HEK293T (cell line): ENCODE results near the gene TMEM185B.

Source experiments
- CTCF ChIA-PET: fragments of 350-600 bp; formaldehyde crosslinking; extraction: SDS; loops from one replicate; lab custom pipeline; 2021; ENCODE audit warnings: antibody characterized with exemption, inconsistent platforms; lab: Yijun Ruan, JAX
- POLR2A ChIA-PET: fragments of 350-600 bp; formaldehyde crosslinking; extraction: SDS; loops from one replicate; lab custom pipeline; 2020; ENCODE audit warnings: antibody characterized with exemption, inconsistent platforms; lab: Yijun Ruan, JAX
- DNase-seq: peaks from one replicate; pipeline ENCODE4 v3.0.0; 2012; ENCODE audit warnings: mixed read lengths; ENCODE audit errors: extremely low spot score
- ARNT ChIP-seq: fragments of 450-650 bp; IDR thresholded peaks from 2 replicates; pipeline ENCODE4 v1.6.1; 2017; ENCODE audit warnings: mild to moderate bottlenecking
- BHLHE40 ChIP-seq: fragments of 450-650 bp; IDR thresholded peaks from 2 replicates; pipeline ENCODE4 v1.6.1; 2016; ENCODE audit warnings: mild to moderate bottlenecking, moderate library complexity, borderline replicate concordance
- CTBP1 ChIP-seq: fragments of 450-650 bp; IDR thresholded peaks from 2 replicates; pipeline ENCODE4 v1.6.1; 2016; ENCODE audit warnings: borderline replicate concordance
- ELF4 ChIP-seq: fragments of 450-650 bp; IDR thresholded peaks from 2 replicates; pipeline ENCODE4 v1.6.1; 2017; ENCODE audit warnings: antibody characterized with exemption
- FOXA1 ChIP-seq: fragments of 450-650 bp; IDR thresholded peaks from 2 replicates; pipeline ENCODE4 v1.6.1; 2016; ENCODE audit warnings: mild to moderate bottlenecking
- FOXK2 ChIP-seq: fragments of 450-650 bp; IDR thresholded peaks from 2 replicates; pipeline ENCODE4 v1.6.1; 2016; ENCODE audit warnings: mild to moderate bottlenecking
- FOXM1 ChIP-seq: fragments of 450-650 bp; IDR thresholded peaks from 2 replicates; pipeline ENCODE4 v1.6.1; 2017; ENCODE audit warnings: mild to moderate bottlenecking, borderline replicate concordance
- HDGF ChIP-seq: fragments of 450-650 bp; IDR thresholded peaks from 2 replicates; pipeline ENCODE4 v1.6.1; 2017; ENCODE audit warnings: antibody characterized with exemption, borderline replicate concordance
- L3MBTL2 ChIP-seq: fragments of 450-650 bp; conservative IDR thresholded peaks from 2 replicates; pipeline ENCODE4 v1.6.1; 2016; ENCODE audit warnings: mild to moderate bottlenecking
- LEF1 ChIP-seq: fragments of 450-650 bp; IDR thresholded peaks from 2 replicates; pipeline ENCODE4 v1.6.1; 2017; ENCODE audit warnings: mild to moderate bottlenecking, borderline replicate concordance
- NFRKB ChIP-seq: fragments of 450-650 bp; IDR thresholded peaks from 2 replicates; pipeline ENCODE4 v1.6.1; 2016; ENCODE audit warnings: mild to moderate bottlenecking, moderate library complexity
- SP1 ChIP-seq: fragments of 450-650 bp; IDR thresholded peaks from 2 replicates; pipeline ENCODE4 v1.6.1; 2017
- SUZ12 ChIP-seq: fragments of 450-650 bp; IDR thresholded peaks from 2 replicates; pipeline ENCODE4 v1.6.1; 2016; ENCODE audit warnings: mild to moderate bottlenecking
- TARDBP ChIP-seq: fragments of 450-650 bp; IDR thresholded peaks from 2 replicates; pipeline ENCODE4 v1.6.1; 2016
- ZNF384 ChIP-seq: fragments of 450-650 bp; IDR thresholded peaks from 2 replicates; pipeline ENCODE4 v1.6.1; 2016
- TF ChIP-seq, protein P1 (sequence below): fragments of 450-650 bp; IDR thresholded peaks from 2 replicates; pipeline ENCODE4 v1.6.1; 2016

TMEM185B gene

DNA sequence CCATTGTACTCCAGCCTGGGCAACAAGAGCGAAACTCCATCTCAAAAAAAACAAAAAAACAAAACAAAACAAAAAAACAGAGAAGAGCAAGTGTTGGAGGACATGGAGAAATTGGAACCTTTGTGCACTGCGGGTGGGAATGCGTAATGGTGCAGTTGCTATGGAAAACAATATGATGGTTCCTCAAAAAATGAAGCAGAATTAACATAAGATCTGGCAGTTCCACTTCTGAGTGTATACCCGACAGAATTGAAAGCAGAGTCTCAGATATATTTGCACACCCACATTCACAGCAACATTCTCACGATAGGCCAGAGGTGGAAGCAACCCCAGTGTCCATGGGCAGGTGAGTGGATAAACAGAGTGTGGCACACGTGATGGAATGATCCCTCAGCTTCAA, 18.5 kb upstream of the TMEM185B start:
- POLR2A ChIA-PET: no interaction called here
- CTCF ChIA-PET: interaction anchor here (0.6 kb wide), 1 partner anchor 47 kb away, joined by 3 read pairs; no protein-coding TSS in a partner anchor
- no peak for DNase-seq
- no peak for TF ChIP-seq NFRKB
- TF ChIP-seq FOXK2: no peak
- TF ChIP-seq ZNF384: no peak

DNA sequence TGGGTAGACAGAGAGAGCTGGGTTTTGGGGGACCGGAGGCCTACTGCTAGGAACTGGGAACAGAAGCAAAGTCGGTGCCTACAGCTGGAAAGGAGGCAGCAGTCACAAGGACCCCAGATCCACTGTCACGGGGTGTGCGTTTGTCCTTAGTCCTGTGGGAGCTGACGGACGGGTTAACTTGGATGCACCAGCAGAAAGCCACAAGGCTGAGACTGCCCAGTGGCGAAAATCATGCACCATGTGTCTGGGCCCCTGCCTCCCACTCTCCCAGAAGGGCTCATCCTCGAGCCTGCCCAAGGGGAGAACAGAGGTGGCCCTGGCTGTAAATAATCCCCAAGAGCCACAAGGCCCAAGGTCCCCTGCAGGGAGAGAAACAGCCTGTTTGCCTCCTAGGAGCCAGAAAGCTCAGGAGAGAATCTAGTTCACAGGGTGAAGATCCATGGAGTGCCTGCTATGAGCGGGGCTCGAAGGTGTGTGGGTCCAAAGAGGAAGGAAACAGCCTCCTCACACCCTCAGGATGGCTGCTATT, 17.8 kb upstream of the TMEM185B start:
- ChIA-PET CTCF (no interaction called here), POLR2A (no interaction called here)
- DNase-seq: no peak
- TF ChIP-seq LEF1 (no peak), L3MBTL2 (no peak), ARNT (no peak), FOXA1 (no peak), ELF4 (no peak), FOXM1 (no peak), TARDBP (no peak), FOXK2 (no peak), CTBP1 (no peak), SP1 (no peak), BHLHE40 (no peak), HDGF (no peak)
- TF ChIP-seq, protein P1, sequence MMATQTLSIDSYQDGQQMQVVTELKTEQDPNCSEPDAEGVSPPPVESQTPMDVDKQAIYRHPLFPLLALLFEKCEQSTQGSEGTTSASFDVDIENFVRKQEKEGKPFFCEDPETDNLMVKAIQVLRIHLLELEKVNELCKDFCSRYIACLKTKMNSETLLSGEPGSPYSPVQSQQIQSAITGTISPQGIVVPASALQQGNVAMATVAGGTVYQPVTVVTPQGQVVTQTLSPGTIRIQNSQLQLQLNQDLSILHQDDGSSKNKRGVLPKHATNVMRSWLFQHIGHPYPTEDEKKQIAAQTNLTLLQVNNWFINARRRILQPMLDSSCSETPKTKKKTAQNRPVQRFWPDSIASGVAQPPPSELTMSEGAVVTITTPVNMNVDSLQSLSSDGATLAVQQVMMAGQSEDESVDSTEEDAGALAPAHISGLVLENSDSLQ: no peak

GRCh38 chr2:120239488-120240287, 16.5 kb upstream of the TMEM185B start:
- CTCF ChIA-PET: no interaction called here
- TF ChIP-seq, protein P1: no peak
- TF ChIP-seq FOXM1 (no peak), ZNF384 (no peak), HDGF (no peak), FOXK2 (no peak), BHLHE40 (no peak), SP1 (no peak), CTBP1 (no peak), ELF4 (no peak), ARNT (no peak), LEF1 (no peak), SUZ12 (no peak), L3MBTL2 (no peak), FOXA1 (no peak), NFRKB (no peak), TARDBP (no peak)
- POLR2A ChIA-PET: interaction anchor here (0.8 kb wide), 1 partner anchor 13 kb away, joined by 3 read pairs; the partner anchor contains the start of gene RALB
- DNase-seq: no peak

GRCh38 chr2:120238728-120239487, 15.7 kb upstream of the TMEM185B start:
- ChIA-PET POLR2A (no interaction called here), CTCF (interaction anchor here (1.1 kb wide), 1 partner anchor 9 kb away, joined by 3 read pairs; no protein-coding TSS in a partner anchor)
- no peak for DNase-seq
- TF ChIP-seq FOXA1: no peak
- no peak for TF ChIP-seq FOXK2

DNA sequence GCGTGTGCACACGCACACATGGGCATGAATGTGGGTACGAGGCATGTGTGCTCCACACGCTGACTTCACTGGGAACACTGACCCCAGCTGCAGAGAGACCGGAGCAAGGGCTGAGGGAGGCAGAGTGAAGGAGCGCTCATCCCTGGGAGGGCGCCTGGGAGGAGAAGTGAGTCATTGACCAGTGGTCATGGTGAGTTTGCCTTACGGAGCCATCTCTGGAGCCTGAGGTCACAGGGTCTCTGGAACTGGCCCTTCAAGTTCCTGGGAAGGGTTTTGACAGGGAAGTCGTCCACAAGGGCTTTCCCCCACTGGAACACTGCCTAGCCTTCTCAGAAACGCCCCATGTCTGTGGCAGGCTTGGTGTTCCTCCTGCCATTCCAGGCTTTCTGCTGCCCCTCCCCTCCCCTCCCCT, 14.3 kb upstream of the TMEM185B start:
- DNase-seq: no peak
- ChIA-PET CTCF (no interaction called here), POLR2A (no interaction called here)
- no peak for TF ChIP-seq ELF4
- TF ChIP-seq FOXK2: no peak
- TF ChIP-seq CTBP1: no peak
- TF ChIP-seq, protein P1: no peak
- TF ChIP-seq FOXM1: no peak
- no peak for TF ChIP-seq L3MBTL2
- TF ChIP-seq TARDBP: no peak
- TF ChIP-seq ZNF384: no peak

DNA sequence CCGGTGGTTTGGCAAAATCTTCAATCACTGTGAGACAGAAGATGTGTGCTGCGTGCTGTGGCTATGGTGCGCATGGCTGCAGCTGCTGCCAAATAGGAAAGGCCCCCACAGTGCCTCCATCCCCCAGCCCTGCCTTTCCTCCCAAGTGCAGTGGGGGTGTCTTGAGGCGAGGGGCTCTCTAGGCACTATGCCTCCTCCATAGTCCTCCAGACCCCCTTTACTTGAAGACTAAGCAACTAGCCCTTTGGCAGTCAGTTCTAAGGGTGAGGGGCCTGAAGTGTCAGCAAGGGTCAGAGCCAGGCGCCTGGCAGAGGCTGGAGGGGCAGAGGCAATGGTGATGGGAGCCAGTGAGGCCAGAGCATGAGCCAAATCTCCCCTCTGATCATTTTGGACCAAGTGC, 13.6 kb upstream of the TMEM185B start:
- no peak for DNase-seq
- ChIA-PET CTCF (no interaction called here), POLR2A (interaction anchor here (1.0 to 1.1 kb wide), 2 partner anchors 12 to 13 kb away, joined by 3 to 4 read pairs; partner anchors contain the start of gene TMEM185B)
- no peak for TF ChIP-seq ZNF384
- no peak for TF ChIP-seq HDGF
